ENCODE results near the gene CHGA. TPM values are rescaled to one million over a fixed set of nuclear protein-coding genes. Genes with fewer than 3 reads are reported as not detected.

The CHGA gene
- total and polyA plus RNA-seq, 2 donors from 2014 or later, result 0.38 to 6.6 TPM

DNA sequence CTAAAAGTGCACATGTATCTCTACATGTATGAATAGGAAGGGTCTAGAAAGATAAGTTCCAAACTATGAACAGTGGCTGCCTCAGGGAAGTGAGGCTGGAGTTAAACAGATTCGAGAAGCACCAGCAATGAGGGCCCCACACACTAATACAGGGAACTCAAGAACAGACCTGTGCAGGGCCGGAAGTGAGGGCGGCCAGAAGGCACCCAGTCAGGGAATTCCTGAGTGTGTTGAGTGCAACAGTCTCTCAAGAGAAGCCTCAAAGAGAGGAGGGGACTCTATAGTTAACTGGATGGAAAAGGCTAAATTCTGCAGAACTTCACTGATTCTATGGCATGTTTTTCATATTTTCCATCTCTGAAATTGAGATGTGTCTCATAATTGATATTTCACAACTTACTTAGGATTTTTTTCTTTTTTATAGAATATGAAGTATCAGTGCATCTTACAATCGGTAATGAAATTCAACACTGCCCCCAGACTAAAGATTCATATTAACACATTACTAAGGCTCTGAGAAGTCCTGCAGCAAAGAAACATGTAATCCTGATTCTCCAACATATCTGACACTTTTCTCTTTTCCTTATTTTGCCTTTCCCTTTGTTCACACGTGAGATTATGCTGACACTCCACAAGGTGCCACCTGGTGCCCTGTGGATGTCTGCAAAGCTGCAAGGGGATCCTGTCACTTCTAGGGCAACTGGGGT, 61.3 kb downstream of the CHGA start:
- peak in 1 of 5 donors; percentile 32 for DNase-seq
- TF ChIP-seq, protein P1, sequence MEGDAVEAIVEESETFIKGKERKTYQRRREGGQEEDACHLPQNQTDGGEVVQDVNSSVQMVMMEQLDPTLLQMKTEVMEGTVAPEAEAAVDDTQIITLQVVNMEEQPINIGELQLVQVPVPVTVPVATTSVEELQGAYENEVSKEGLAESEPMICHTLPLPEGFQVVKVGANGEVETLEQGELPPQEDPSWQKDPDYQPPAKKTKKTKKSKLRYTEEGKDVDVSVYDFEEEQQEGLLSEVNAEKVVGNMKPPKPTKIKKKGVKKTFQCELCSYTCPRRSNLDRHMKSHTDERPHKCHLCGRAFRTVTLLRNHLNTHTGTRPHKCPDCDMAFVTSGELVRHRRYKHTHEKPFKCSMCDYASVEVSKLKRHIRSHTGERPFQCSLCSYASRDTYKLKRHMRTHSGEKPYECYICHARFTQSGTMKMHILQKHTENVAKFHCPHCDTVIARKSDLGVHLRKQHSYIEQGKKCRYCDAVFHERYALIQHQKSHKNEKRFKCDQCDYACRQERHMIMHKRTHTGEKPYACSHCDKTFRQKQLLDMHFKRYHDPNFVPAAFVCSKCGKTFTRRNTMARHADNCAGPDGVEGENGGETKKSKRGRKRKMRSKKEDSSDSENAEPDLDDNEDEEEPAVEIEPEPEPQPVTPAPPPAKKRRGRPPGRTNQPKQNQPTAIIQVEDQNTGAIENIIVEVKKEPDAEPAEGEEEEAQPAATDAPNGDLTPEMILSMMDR (IDR thresholded peaks at IDR 0.05; ENCODE audit: borderline replicate concordance, extremely low read depth, insufficient read depth), result no peak
- Histone ChIP-seq H3K9me3 (ENCODE audit: control insufficient read depth in 2 of 3, insufficient read depth in 1 of 3, low read length in 3 of 3) (no peaks in the 10 kb centered on the region), H3K27me3 (ENCODE audit: control insufficient read depth, insufficient read depth, low read length) (no peaks in the 10 kb centered on the region), H3K9ac (ENCODE audit: low read length in 3 of 3) (no peak overlapping the region), H3K27ac (ENCODE audit: low read depth in 2 of 2, low read length in 2 of 2) (no peak overlapping the region), H3K4me1 (ENCODE audit: control insufficient read depth in 2 of 3, insufficient read depth in 2 of 3, low read depth in 1 of 3, low read length in 3 of 3) (peaks cover 0 to 25% (median 0%) of the 10 kb centered on the region in 3 donors), H3K4me3 (ENCODE audit: low read length in 3 of 3) (no peak overlapping the region), H3K36me3 (ENCODE audit: control insufficient read depth in 2 of 3, insufficient read depth in 3 of 3, low read length in 3 of 3) (no peaks in the 10 kb centered on the region)
- FAIRE-seq, result no peak
- intact Hi-C loops (cut with DNase I), result no loop called here

Other genes starting within 250 kb of the CHGA start
- 66.3 TPM for gene LGMN, start 174.5 kb upstream of the CHGA start, total RNA-seq
- 200 TPM for gene LGMN, start 174.5 kb upstream of the CHGA start, polyA plus RNA-seq (ENCODE audit: insufficient read depth, low read depth, low replicate concordance)
- 33.7 TPM for gene GOLGA5, start 128.8 kb upstream of the CHGA start, total RNA-seq
- gene GOLGA5, start 128.8 kb upstream of the CHGA start, polyA plus RNA-seq (ENCODE audit: insufficient read depth, low read depth, low replicate concordance), result 27.7 TPM
- gene ITPK1, start 192.8 kb downstream of the CHGA start, total RNA-seq, result 92.0 TPM
- gene ITPK1, start 192.8 kb downstream of the CHGA start, polyA plus RNA-seq (ENCODE audit: insufficient read depth, low read depth, low replicate concordance), result 43.6 TPM